CD4-positive, alpha-beta T cell treated with Interleukin-2 at 100 ng/mL for 4 hours (primary cell): Measurements from ENCODE around the gene PAXIP1.

Experiments
- DNase-seq: peaks from one replicate; pipeline ENCODE4 v3.0.0-alpha.2; 2020; ENCODE audit warnings: low spot score

PAXIP1 gene

DNA sequence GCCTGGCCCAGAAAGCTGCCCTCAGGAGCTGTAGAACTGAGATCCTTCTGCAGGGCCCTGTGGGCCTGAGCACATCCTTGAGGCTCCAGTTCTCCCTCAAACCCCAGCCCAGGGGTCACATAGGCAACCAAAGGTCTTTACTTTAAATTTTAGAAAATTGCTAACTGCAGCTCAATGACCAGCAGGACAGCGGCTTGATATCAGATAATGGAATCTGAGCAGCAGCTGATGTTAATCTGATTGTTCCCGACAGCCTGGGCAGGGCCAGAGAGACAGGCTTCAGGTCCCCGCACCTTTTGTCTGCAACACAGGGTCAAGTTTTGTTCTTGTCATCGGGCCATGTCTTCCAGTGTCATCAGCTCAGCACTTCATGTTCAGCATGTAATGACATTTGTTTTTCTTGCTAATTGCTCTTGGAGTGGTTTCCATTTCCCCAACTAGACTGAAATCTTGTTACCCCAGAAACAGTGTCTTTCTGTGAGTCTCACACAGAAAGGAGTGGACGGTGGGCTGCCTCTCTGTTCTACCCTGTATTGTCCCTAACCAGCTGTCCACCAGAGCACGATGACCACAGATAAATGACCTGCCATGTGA, 91.0 kb downstream of the PAXIP1 start:
- DNase-seq: no peak

- DNase-seq: no peak
These were observed 91.5 kb downstream of the PAXIP1 start for GRCh38 chr7:154911411-154911810.

DNA sequence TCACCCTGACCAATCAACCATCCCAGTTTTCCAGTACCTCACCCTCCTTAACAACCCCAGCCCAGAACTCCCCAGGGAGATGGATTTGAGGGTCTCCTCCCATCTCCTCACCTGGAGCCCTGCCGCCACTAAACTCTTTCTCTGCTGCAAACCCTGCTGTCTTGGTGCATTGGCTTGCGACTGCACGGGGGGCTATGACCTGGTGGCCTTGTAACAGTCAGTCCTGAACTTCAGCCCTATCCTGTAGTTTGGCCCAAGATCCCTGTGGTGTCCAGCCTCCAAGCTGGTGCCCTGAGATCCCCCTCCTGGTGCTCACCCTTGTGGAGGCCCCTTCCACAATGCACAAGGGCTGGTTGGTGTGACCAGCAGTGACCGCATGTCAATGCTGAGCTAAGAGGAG, 91.9 kb downstream of the PAXIP1 start:
- DNase-seq: no peak

DNA sequence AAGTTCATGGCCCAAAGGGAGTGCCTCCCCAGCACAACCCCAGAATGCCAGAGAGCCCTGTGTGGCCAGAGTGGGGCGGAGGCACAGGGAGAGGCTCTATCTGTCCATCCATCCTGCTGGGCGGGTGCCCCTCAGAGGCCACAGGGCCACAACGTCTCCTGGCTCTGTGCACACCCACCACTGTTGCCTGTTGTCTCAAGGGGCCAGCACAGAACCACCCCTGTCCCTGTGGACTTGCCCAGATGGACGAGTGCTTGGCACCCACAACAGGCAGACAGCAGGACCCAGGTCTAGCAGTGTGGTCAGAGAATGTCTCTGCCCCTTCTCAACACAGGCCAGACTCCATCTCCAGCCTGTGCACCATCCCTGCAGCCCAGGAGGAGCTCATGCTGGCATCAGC, 92.8 kb downstream of the PAXIP1 start:
- DNase-seq: no peak

DNA sequence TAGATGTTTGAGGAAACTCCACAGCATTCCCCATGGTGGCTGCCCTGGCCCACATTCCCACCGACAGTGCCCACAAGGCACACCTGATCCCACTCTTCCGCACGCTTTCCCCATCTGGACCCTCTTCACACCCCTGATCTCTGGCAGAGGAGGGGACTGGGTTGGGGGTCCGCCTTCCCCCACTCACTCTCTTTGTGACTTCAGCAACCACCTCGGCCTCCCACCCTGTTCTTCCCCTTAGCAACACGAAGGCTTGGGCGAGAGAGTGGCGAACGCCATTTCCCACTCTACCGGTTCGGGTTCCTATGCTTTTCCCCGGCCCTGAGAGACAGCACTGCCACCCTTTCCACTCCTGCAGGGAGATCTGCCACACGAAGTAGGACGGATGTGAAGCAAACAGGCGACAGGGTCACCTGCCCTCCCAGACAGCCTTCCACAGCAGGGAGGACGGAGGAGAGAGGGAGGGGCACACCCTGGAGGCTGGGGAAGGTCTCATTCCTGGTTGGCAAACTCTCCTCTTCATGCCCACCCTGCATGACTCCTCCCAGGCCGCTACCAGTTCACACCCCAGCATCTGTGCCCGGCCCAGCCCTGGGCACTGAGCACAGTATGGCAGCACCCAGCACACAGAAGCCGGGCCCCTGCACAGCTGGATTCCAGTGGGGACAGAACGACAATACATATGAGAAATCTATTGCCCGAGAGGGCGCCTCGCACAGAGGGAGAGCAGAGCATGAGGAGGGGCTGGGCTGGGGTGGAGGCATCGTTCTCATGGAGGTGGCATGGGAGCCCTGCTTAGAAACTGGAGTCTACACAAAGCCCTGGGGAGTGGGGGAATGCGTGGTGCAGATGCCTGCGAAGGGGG, 93.5 kb downstream of the PAXIP1 start:
- DNase-seq: no peak

DNA sequence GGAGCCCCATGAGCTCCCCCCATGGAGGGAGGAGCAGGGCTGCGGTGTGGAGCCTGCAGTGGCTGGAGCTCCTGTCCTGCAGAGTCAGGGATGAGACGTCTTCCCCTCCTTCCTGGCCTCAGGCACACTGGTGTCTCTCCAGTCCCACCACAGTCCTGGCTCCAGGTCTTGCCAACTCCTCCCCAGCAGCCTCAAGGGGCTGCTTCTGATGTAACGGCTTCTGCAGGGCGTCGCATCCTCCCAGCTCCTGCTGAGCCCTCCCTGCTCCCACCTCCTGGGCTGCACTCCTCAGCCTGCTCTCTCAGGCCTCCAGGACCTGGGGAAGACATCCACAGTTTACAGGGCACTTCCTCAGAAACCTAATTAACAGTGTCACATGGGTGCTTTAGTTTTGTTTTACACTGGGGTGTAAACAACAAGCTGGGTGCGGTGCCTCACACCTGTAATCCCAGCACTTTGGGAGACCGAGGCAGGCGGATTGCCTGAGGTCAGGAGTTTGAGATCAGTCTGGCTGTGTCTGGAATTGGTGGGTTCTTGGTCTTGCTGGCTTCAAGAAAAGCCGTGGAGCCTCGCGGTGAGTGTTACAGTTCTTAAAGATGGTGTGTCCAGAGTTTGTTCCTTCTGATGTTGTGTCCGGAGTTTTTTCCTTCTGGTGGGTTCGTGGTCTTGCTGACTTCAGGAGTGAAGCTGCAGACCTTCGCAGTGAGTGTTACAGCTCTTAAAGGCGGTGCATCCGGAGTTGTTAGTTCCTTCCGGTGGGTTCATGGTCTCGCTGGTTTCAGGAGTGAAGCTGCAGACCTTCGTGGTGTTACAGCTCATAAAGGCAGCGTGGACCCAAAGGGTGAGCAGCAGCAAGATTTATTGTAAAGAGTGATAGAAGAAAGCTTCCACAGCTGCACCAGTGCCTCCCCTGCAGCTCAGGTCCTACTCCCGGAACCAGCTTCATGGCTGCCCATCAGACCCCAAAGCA, 95.0 kb downstream of the PAXIP1 start:
- DNase-seq: no peak

DNA sequence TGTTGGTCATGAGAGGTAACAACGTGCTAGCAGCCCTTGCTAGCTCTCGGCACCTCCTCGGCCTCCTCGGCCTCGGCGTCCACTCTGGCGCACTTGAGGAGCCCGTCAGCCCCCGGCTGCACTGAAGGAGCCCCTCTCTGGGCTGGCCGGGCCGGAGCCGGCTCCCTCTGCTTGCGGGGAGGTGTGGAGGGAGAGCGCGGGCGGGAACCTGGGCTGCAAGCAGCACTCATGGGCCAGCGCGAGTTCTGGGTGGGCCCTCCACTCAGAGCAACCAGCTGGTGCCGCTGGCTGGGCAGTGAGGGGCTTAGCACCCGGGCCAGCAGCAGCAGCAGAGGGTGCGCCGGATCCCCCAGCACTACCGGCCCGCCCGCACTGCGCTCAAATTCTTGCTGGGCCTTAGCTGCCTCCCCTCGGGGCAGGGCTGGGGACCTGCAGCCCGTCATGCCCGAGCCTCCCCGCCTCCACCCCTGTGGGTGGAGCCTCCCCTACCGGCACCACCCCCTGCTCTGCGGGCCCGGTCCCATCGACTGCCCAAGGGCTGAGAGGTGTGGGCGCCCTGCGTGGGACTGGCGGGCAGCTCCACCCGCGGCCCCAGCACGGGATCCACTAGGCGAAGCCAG, 96.1 kb downstream of the PAXIP1 start:
- no peak for DNase-seq

GRCh38 chr7:154906201-154906600, 96.7 kb downstream of the PAXIP1 start:
- DNase-seq: no peak

GRCh38 chr7:154905615-154906014, 97.3 kb downstream of the PAXIP1 start:
- no peak for DNase-seq

- no peak for DNase-seq
These were observed 97.8 kb downstream of the PAXIP1 start for GRCh38 chr7:154905146-154905545.

DNA sequence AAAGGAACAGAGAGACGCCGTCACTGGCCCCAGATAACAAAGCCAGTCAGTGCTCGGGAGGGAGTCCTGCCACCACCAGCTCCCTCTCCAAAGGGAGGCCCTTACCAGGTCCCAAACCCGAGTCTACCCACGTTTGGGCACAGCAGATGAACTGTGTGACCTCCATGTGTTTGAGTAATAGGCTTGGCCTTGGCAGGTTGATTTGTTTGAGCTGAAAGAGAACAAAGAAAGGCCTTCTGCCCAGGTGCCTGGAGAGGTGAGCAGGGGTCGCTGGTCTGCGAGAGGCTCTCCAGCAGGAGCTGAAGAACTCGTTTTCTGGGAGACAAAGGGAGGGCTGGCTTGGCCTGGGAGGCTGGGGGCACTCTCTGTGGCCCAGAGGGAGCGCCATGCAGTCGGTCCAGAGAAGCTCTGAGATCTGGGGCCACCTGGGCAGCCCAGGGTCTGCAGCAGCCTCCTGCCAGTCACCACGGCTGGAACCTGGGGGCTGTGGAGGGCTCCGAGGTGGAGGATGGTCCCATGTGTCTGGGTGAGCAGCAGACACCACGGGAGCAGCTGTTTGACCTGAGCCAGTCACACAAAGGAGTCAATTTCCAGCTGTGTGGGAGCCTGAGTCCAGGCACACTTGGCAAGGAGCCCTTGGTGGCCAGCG, 99.7 kb downstream of the PAXIP1 start:
- DNase-seq: no peak

DNA sequence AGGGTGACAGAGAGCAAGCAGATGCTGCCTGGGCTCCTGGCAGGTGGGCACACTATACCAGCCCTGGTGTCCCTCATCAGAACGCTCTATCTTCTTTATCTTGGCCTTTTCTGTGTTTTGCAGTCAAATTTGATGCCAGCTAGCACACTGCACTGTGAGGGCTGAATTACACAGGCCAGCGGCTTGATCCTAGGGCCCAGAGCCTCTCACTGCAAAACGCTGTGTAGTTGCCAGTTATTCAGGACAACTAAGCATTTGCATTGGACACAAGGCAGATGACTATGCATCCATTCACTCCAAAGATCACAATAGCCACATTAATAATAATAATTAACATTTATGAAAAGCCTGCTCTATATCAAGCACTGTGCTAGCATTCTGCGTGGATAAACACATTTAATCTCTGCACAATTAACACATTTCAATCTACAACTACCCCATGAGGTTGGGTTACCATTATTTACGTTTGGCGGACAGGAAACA, 100.3 kb downstream of the PAXIP1 start:
- no peak for DNase-seq

DNA sequence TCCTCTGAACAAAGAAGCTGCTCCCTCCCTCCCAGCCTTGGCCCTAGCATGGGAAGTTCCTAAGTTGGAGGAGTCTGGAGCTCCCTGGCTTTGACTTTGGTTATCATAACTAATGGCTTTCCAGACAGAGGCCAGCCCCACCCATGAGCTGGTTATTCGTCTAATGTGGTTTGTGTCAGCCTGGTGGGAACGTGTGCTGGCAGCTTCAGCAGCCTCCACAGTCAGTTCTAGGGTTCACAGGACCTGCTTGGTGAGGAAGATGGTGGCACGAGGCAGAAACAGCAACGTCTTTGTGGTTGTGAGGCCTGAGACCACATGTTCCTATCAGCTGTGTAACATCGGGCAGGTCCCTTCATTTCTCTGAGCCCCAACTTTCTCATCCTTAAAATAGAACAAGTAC, 103.1 kb downstream of the PAXIP1 start:
- DNase-seq: no peak

DNA sequence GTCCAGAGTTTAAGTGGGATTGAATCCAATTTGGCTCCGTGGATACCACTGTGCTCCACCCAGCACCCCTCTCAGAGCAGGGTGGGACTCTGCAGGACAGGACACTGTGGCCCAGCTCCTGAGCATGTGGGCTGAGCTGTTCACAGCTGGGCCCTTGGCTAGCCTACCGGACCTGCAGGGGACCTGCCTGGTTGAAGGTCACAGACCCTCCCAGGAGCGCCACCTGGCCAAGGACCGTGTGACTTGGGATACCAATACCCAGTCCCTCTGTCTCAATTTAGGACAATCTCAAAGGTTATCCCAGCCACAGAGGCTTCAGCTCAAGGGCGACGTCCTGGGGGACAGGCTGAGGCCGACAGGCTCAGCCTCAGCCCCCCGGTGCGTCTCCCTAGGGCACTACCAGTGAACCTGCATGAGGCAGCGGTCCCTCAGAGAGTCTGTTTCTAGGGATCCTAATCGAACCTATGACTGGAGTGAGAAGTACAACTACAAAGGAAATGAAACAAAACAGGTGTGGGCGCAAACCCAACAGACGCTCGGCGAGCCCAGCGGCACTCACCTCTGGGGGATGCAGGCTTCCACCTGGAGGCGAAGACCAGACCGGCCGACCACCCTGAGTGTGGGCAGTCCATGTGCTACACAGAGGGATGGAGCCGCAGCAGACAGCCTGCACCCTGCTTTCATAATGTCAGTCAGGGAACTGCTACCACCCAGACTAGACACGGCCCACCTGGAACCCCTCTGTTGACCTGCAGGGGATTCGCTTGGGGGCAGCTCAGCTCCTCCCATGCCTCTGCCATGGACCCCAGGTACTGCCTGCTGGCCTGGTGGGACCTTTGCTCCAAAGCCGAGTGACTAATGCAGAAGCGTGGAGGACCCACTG, 103.7 kb downstream of the PAXIP1 start:
- DNase-seq: no peak

DNA sequence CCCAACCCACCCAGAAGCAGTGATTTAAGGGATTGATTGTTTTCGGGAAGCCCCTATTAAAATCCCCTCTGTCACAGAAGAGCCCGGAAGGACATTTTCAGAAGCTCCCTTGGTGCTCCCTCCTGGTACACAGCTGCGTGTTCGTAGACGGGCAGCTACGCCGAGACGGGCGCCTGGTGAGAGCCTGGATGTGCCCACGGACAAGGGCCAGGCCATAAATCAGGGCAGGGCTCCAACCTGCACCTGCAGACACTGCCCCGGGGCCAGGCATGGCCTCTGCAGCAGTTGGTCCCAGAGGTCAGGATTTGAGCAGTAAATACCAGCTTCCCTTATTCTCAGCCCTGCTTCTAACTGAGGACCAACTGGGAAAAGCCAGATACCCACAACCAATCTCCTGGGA, 106.8 kb downstream of the PAXIP1 start:
- no peak for DNase-seq
